NCI-H128 (cell line): ENCODE results near the gene SIGLEC9.

Experiments used
- DNase-seq: peaks from one replicate; lab custom pipeline; 2025; ENCODE audit not compliant: unreplicated experiment; lab: John Stamatoyannopoulos, UW

Gene SIGLEC9

DNA sequence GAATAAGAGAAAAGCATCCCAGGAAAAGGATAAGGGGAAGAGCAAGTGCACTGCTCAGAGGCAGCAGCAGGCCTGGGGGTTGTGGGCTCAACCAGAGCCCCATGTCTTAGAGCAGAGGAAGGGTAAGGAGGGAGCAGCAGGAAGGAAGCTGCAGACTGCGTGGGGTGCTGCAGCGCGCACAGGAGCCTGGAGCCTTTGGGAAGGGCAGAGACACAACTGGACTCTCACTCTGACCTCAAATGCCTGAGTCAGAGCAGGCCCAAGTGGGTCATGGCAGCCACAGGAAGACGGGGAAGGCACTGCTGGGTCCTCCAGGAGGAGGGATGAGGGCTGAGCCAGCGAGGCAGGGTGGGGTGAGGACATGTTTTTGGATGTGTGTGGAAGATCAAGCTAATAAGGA is 49.0 kb downstream of the SIGLEC9 start:
- no peak for DNase-seq

DNA sequence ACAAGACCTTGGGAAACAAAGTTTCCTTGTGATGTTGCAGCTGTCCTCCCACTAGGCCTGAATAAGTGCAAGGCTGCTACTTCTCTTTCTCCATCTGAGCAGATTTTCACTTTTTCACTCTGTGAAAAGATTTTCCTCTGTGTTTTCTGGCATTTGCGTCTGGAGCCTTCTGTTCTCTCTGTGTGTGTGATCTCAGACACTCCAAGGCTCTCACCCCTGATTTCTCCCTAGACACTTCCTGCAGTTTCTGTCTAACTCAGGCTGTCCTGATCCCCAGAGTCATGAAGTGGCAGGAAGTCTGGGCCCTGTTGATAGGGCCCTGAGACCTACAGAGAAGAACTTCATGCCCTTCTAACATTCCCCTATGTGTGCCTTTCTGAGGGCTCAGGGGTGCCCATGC is 54.5 kb downstream of the SIGLEC9 start:
- DNase-seq: no peak
